K562 (cell line): ENCODE results near the gene YES1. TPM values are rescaled to one million over a fixed set of nuclear protein-coding genes. Genes with fewer than 3 reads are reported as not detected.
A peak's percentile ranks its signal among the peaks of the same experiment; 100 is the strongest.

Source experiments
- BDP1 ChIP-seq: IDR thresholded peaks from 3 replicates; pipeline ENCODE4 v1.6.1; 2011; ENCODE audit not compliant: insufficient read length, insufficient read depth
- BRD9 ChIP-seq: fragments of 450-650 bp; IDR thresholded peaks from 2 replicates; pipeline ENCODE4 v1.6.1; 2018; ENCODE audit warnings: low read depth; ENCODE audit not compliant: partially characterized antibody
- CBFA2T3 ChIP-seq: fragments of 450-650 bp; IDR thresholded peaks from 2 replicates; pipeline ENCODE4 v1.6.1; 2017
- E2F3 ChIP-seq: fragments of 250-450 bp; sonication (Bioruptor Pico); IDR thresholded peaks from 2 replicates; pipeline ENCODE4 v1.4.0; 2020; ENCODE audit warnings: mild to moderate bottlenecking
- KDM5B ChIP-seq: fragments of 200-600 bp; sonication (generic); IDR thresholded peaks from 2 replicates; pipeline ENCODE4 v1.6.1; 2012; ENCODE audit warnings: low read depth, mild to moderate bottlenecking, moderate library complexity, low read length, control low read depth, inconsistent platforms; ENCODE audit not compliant: insufficient replicate concordance
- MBD2 ChIP-seq: sonication (generic); IDR thresholded peaks from 2 replicates; pipeline ENCODE4 v1.6.1; 2016; ENCODE audit warnings: low read depth, borderline replicate concordance
- NFATC3 ChIP-seq: fragments of 450-650 bp; IDR thresholded peaks from 2 replicates; pipeline ENCODE4 v1.6.1; 2017; ENCODE audit warnings: mild to moderate bottlenecking
- POLR2AphosphoS2 ChIP-seq: IDR thresholded peaks from 2 replicates; pipeline ENCODE4 v1.6.1; 2012; ENCODE audit warnings: low read length, improper control_type of control experiment
- RBM39 ChIP-seq: fragments of 200-400 bp; formaldehyde crosslinking; optimal IDR thresholded peaks from 2 replicates; pipeline ENCODE3; 2018; ENCODE audit warnings: low read depth, low read length
- ZNF41 ChIP-seq: fragments of 250-450 bp; sonication (Bioruptor Pico); conservative IDR thresholded peaks from 2 replicates; pipeline ENCODE4 v1.4.0; 2020; ENCODE audit warnings: mild to moderate bottlenecking
- ZNF644 ChIP-seq: fragments of 200-800 bp; sonication (Bioruptor generic); IDR thresholded peaks from 2 replicates; pipeline ENCODE4 v1.6.1; 2016; ENCODE audit warnings: low read depth, missing genetic modification characterization, missing compliant biosample characterization
- ZZZ3 ChIP-seq: fragments of 450-650 bp; IDR thresholded peaks from 2 replicates; pipeline ENCODE4 v1.6.1; 2016; ENCODE audit warnings: antibody characterized with exemption, mild to moderate bottlenecking, moderate library complexity
- polyA plus RNA-seq, 8 experiments: library from polyadenylated mRNA; depleted of rRNA in 4 of 8; stranded (reverse) in 5 of 8; unstranded in 3 of 8; fragments of >200 nt; fragmentation: Nextera tagmentation in 2 of 8; fragmentation: Illumina TruSeq in 1 of 8; extraction: Ambion mirVana in 2 of 8; extraction: Trizol in 1 of 8; gene quantifications; 2 replicates each; pipeline versions ENCODE4 v1.2.1 to v1.2.3, GENCODE V29; 2011 to 2014; ENCODE audit warnings: inconsistent platforms in 1 of 8, missing spikeins in 1 of 8
- total RNA-seq, 7 experiments: library from RNA; depleted of rRNA in 6 of 7; stranded (reverse); fragments of >200 nt in 6 of 7; fragmentation: Illumina TruSeq in 2 of 7; extraction: Trizol in 2 of 7; gene quantifications; 2 replicates each; pipeline versions ENCODE4 v1.2.1 to v1.2.3, GENCODE V29; 2011 to 2021; ENCODE audit warnings: low replicate concordance in 1 of 7
- TF ChIP-seq, protein P1 (sequence below): fragments of 250-450 bp; sonication (Bioruptor Pico); IDR thresholded peaks from 2 replicates; pipeline ENCODE4 v1.4.0; 2020
- TF ChIP-seq, protein P2 (sequence below): fragments of 450-650 bp; IDR thresholded peaks from 2 replicates; pipeline ENCODE4 v1.7.0; 2016; ENCODE audit warnings: borderline replicate concordance
- TF ChIP-seq, protein P3 (sequence below): sonication (generic); formaldehyde crosslinking; IDR thresholded peaks from 2 replicates; pipeline ENCODE4 v1.8.0; 2022; ENCODE audit warnings: mild to moderate bottlenecking, missing genetic modification reagents
- TF ChIP-seq, protein P4 (sequence below): fragments of 450-650 bp; IDR thresholded peaks from 2 replicates; pipeline ENCODE4 v1.6.1; 2016; ENCODE audit warnings: missing biosample characterization, missing genetic modification characterization

The YES1 gene
- total and polyA plus RNA-seq, 9 of the 15 experiments (the other 6 are each of a cell fraction or from before 2014, with no cell fraction given): 37.2 to 115 (median 77.7) TPM

DNA sequence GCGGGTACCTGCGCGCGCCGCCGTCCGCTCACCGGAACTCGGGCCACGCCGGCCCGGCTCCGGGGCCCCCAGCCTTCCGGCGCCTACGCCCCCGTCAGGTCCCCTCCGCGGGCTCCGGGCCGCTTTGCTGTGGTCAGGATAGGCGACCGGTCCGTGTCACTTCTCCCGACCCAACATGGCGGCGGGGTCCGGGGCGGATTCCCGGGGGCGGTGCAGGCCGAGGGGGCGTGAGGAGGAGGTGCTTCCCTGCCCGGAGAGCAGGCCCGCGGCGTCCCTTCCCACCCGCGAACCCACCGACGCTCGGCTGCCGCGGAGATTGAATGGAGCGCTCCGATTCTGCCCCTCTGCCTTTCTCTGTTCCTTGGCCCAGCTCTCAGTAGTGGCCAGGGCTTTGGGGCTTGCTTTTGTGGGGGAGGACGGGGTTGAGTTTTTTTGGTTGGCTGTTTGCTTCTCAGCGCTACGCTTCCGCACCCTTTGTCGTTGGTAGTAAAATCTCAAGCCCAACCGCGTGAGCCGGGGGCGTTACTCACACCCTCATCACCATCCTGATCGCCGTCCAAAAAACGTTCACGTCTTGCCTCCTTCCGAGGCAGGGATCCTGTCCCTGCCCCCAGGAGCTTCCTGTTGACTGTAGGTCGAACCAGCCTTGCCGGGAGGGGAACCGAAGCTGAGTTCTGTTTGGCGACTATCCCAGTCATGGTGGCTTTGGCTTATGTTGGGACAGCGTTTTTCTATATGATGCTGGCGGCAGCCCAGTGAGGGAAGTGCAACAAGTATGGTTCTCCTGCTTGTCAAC is 532 bp upstream of the YES1 start (continued):
- TF ChIP-seq, protein P1, sequence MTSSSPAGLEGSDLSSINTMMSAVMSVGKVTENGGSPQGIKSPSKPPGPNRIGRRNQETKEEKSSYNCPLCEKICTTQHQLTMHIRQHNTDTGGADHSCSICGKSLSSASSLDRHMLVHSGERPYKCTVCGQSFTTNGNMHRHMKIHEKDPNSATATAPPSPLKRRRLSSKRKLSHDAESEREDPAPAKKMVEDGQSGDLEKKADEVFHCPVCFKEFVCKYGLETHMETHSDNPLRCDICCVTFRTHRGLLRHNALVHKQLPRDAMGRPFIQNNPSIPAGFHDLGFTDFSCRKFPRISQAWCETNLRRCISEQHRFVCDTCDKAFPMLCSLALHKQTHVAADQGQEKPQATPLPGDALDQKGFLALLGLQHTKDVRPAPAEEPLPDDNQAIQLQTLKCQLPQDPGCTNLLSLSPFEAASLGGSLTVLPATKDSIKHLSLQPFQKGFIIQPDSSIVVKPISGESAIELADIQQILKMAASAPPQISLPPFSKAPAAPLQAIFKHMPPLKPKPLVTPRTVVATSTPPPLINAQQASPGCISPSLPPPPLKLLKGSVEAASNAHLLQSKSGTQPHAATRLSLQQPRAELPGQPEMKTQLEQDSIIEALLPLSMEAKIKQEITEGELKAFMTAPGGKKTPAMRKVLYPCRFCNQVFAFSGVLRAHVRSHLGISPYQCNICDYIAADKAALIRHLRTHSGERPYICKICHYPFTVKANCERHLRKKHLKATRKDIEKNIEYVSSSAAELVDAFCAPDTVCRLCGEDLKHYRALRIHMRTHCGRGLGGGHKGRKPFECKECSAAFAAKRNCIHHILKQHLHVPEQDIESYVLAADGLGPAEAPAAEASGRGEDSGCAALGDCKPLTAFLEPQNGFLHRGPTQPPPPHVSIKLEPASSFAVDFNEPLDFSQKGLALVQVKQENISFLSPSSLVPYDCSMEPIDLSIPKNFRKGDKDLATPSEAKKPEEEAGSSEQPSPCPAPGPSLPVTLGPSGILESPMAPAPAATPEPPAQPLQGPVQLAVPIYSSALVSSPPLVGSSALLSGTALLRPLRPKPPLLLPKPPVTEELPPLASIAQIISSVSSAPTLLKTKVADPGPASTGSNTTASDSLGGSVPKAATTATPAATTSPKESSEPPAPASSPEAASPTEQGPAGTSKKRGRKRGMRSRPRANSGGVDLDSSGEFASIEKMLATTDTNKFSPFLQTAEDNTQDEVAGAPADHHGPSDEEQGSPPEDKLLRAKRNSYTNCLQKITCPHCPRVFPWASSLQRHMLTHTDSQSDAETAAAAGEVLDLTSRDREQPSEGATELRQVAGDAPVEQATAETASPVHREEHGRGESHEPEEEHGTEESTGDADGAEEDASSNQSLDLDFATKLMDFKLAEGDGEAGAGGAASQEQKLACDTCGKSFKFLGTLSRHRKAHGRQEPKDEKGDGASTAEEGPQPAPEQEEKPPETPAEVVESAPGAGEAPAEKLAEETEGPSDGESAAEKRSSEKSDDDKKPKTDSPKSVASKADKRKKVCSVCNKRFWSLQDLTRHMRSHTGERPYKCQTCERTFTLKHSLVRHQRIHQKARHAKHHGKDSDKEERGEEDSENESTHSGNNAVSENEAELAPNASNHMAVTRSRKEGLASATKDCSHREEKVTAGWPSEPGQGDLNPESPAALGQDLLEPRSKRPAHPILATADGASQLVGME (CRISPR knock-in tag): peak; percentile 18; the same call in 1 of the 2 replicates
- TF ChIP-seq BDP1 (no peak), CBFA2T3 (no peak), NFATC3 (no peak), ZNF644 (tag) (0 out of 2 replicates have a peak, but pooled peaks have one; percentile 56), ZZZ3 (no peak), BRD9 (peak; percentile 82), KDM5B (peak; percentile 88), POLR2AphosphoS2 (no peak; the same call in 1 of the 2 replicates), ZNF41 (CRISPR knock-in tag) (peak; percentile 62; the same call in 1 of the 2 replicates), RBM39 (no peak), MBD2 (no peak), E2F3 (CRISPR knock-in tag) (0 out of 2 replicates have a peak, but pooled peaks have one; percentile 54)
- TF ChIP-seq, protein P2, sequence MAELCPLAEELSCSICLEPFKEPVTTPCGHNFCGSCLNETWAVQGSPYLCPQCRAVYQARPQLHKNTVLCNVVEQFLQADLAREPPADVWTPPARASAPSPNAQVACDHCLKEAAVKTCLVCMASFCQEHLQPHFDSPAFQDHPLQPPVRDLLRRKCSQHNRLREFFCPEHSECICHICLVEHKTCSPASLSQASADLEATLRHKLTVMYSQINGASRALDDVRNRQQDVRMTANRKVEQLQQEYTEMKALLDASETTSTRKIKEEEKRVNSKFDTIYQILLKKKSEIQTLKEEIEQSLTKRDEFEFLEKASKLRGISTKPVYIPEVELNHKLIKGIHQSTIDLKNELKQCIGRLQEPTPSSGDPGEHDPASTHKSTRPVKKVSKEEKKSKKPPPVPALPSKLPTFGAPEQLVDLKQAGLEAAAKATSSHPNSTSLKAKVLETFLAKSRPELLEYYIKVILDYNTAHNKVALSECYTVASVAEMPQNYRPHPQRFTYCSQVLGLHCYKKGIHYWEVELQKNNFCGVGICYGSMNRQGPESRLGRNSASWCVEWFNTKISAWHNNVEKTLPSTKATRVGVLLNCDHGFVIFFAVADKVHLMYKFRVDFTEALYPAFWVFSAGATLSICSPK: peak; percentile 29; the same call in 1 of the 2 replicates
- TF ChIP-seq, protein P3, sequence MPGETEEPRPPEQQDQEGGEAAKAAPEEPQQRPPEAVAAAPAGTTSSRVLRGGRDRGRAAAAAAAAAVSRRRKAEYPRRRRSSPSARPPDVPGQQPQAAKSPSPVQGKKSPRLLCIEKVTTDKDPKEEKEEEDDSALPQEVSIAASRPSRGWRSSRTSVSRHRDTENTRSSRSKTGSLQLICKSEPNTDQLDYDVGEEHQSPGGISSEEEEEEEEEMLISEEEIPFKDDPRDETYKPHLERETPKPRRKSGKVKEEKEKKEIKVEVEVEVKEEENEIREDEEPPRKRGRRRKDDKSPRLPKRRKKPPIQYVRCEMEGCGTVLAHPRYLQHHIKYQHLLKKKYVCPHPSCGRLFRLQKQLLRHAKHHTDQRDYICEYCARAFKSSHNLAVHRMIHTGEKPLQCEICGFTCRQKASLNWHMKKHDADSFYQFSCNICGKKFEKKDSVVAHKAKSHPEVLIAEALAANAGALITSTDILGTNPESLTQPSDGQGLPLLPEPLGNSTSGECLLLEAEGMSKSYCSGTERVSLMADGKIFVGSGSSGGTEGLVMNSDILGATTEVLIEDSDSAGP (CRISPR knock-in tag): no peak
- TF ChIP-seq, protein P4, sequence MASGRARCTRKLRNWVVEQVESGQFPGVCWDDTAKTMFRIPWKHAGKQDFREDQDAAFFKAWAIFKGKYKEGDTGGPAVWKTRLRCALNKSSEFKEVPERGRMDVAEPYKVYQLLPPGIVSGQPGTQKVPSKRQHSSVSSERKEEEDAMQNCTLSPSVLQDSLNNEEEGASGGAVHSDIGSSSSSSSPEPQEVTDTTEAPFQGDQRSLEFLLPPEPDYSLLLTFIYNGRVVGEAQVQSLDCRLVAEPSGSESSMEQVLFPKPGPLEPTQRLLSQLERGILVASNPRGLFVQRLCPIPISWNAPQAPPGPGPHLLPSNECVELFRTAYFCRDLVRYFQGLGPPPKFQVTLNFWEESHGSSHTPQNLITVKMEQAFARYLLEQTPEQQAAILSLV: no peak
